HEK293 (cell line): Measurements from ENCODE around the gene YWHAG.
A peak's percentile ranks its signal among the peaks of the same experiment; 100 is the strongest.

ENCODE experiments used
- CTCF ChIA-PET: fragments of 350-600 bp; formaldehyde crosslinking; extraction: SDS; loops from one replicate; lab custom pipeline; 2021; ENCODE audit warnings: antibody characterized with exemption; lab: Yijun Ruan, JAX
- POLR2A ChIA-PET: fragments of 300-600 bp; formaldehyde crosslinking; extraction: SDS; loops from one replicate; lab custom pipeline; 2020; ENCODE audit warnings: antibody characterized with exemption, inconsistent platforms; lab: Yijun Ruan, JAX
- H3K27ac ChIP-seq: fragments of 200-500 bp; sonication (Bioruptor generic); 2 replicates; pipeline ENCODE4 v1.5.1; 2014; ENCODE audit warnings: low read depth, low read length, control low read depth, inconsistent platforms; ENCODE audit errors: extremely low read depth
- H3K36me3 ChIP-seq, 2 experiments: fragments of 200-500 bp in 1 of 2; sonication (Bioruptor generic) in 1 of 2; 1 replicate in 1 of 2; 2 replicates in 1 of 2; pipeline ENCODE4 v1.5.1; 2014 to 2017; ENCODE audit warnings: inconsistent platforms in 2 of 2, low read length in 2 of 2; ENCODE audit not compliant: control insufficient read depth in 2 of 2, insufficient read depth in 1 of 2
- H3K4me1 ChIP-seq: fragments of 200-500 bp; sonication (Bioruptor generic); 2 replicates; pipeline ENCODE4 v1.5.1; 2014; ENCODE audit warnings: mild to moderate bottlenecking, low read length, inconsistent platforms; ENCODE audit not compliant: control insufficient read depth, insufficient read depth
- H3K4me3 ChIP-seq: 2 replicates; pipeline ENCODE4 v1.5.1; 2011; ENCODE audit warnings: low read depth, mild to moderate bottlenecking, control low read depth, low read length, moderate library complexity
- H3K9me3 ChIP-seq: fragments of 200-500 bp; sonication (Bioruptor generic); 2 replicates; pipeline ENCODE4 v1.5.1; 2014; ENCODE audit warnings: low read depth, low read length, inconsistent platforms; ENCODE audit not compliant: control insufficient read depth, insufficient read depth
- KLF8 ChIP-seq: fragments of 450-650 bp; formaldehyde crosslinking; IDR thresholded peaks from 2 replicates; pipeline ENCODE4 v1.5.1; 2016; ENCODE audit warnings: missing biosample characterization, missing genetic modification characterization
- PRDM10 ChIP-seq: fragments of 450-650 bp; formaldehyde crosslinking; IDR thresholded peaks from 2 replicates; pipeline ENCODE4 v1.5.1; 2016; ENCODE audit warnings: missing biosample characterization, missing genetic modification characterization
- SCRT2 ChIP-seq: fragments of 450-650 bp; formaldehyde crosslinking; IDR thresholded peaks from 2 replicates; pipeline ENCODE4 v1.5.1; 2016; ENCODE audit warnings: missing biosample characterization, missing genetic modification characterization
- SP3 ChIP-seq: fragments of 450-650 bp; formaldehyde crosslinking; IDR thresholded peaks from 2 replicates; pipeline ENCODE4 v1.5.1; 2016; ENCODE audit warnings: missing biosample characterization, missing genetic modification characterization
- SP7 ChIP-seq: fragments of 450-650 bp; formaldehyde crosslinking; IDR thresholded peaks from 2 replicates; pipeline ENCODE4 v1.5.1; 2016; ENCODE audit warnings: missing biosample characterization, missing genetic modification characterization
- ZBTB7A ChIP-seq: fragments of 450-650 bp; formaldehyde crosslinking; IDR thresholded peaks from 2 replicates; pipeline ENCODE4 v1.5.1; 2016; ENCODE audit warnings: low read depth, missing biosample characterization, missing genetic modification characterization
- ZNF121 ChIP-seq: fragments of 450-650 bp; formaldehyde crosslinking; IDR thresholded peaks from 2 replicates; pipeline ENCODE4 v1.5.1; 2016; ENCODE audit warnings: missing biosample characterization, missing genetic modification characterization
- ZNF132 ChIP-seq: fragments of 450-650 bp; formaldehyde crosslinking; IDR thresholded peaks from 2 replicates; pipeline ENCODE4 v1.5.1; 2017; ENCODE audit warnings: missing biosample characterization, missing genetic modification characterization, borderline replicate concordance
- ZNF571 ChIP-seq: fragments of 450-650 bp; formaldehyde crosslinking; IDR thresholded peaks from 2 replicates; pipeline ENCODE4 v1.5.0; 2017; ENCODE audit warnings: missing biosample characterization, missing genetic modification characterization
- ZNF629 ChIP-seq: fragments of 450-650 bp; formaldehyde crosslinking; IDR thresholded peaks from 2 replicates; pipeline ENCODE4 v1.5.1; 2017; ENCODE audit warnings: missing biosample characterization, missing genetic modification characterization
- ZNF639 ChIP-seq: fragments of 450-650 bp; formaldehyde crosslinking; IDR thresholded peaks from 2 replicates; pipeline ENCODE4 v1.5.1; 2016; ENCODE audit warnings: missing biosample characterization, missing genetic modification characterization
- ZSCAN5A ChIP-seq: fragments of 450-650 bp; formaldehyde crosslinking; IDR thresholded peaks from 2 replicates; pipeline ENCODE4 v1.5.1; 2016; ENCODE audit warnings: missing biosample characterization, missing genetic modification characterization
- TF ChIP-seq, protein P1 (sequence below): fragments of 450-650 bp; formaldehyde crosslinking; IDR thresholded peaks from 2 replicates; pipeline ENCODE4 v1.5.1; 2016; ENCODE audit warnings: missing biosample characterization, missing genetic modification characterization

The YWHAG gene

DNA sequence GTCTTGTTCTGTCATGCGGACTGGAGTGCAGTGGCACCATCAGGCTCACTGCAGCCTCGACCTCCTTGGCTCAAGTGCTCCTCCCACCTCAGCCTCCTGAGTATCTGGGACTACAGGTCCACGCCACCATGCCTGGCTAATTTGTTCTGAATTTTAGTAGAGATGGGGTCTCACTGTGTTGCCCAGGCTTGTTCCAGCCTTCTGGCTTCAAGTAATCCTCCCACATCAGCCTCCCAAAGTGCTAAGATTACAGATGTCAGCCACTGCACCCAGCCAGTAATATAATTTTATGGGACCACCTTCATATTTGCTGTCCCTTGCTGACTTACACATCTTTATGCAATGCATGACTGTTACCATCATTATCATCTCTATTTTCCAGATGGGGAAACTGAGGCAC, 57.8 kb downstream of the YWHAG start:
- H3K4me1 ChIP-seq: no peaks in the 10 kb centered on the region
- CTCF ChIA-PET: no interaction called here
- TF ChIP-seq ZNF639 (tag by site-specific recombination) (no peak), ZNF121 (tag by site-specific recombination) (peak; percentile 43; the same call in 1 of the 2 replicates)

DNA sequence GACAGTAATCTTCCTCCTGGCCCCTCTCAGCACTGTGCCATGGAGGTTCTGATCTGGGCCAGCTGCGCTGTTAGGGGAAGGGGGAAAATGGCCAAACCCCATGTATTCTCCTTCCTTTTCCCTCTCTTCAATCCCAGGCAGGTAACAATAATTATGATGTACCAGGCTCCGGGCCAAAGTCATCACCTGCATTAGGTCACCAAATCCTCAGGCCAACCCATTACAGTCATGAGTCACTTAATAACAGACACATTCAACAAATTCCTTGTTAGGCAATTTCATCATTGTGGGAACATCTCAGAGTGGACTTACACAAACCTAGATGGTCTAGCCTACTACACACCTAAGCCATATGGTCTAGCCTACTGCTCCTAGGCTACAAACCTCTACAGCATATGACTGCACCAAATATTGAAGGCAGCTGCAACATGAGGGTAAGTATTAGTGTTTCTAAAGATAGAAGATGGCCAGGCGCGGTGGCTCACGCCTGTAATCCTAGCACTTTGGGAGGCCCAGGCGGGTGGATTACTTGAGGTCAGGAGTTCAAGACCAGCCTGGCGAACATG, 58.5 kb downstream of the YWHAG start:
- H3K4me1 ChIP-seq: no peaks in the 10 kb centered on the region
- CTCF ChIA-PET: no interaction called here
- no peak overlapping the region for H3K27ac ChIP-seq
- POLR2A ChIA-PET: no interaction called here
- no peaks in the 10 kb centered on the region for H3K9me3 ChIP-seq
- TF ChIP-seq SCRT2 (tag by site-specific recombination) (peak; percentile 45), SP3 (tag by site-specific recombination) (0 out of 2 replicates have a peak, but pooled peaks have one; percentile 19), ZNF571 (tag by site-specific recombination) (no peak), KLF8 (tag by site-specific recombination) (0 out of 2 replicates have a peak, but pooled peaks have one; percentile 24), ZNF629 (peak; percentile 68), PRDM10 (peak; percentile 52; the same call in 1 of the 2 replicates), ZSCAN5A (tag by site-specific recombination) (peak; percentile 61; the same call in 1 of the 2 replicates), SP7 (peak; percentile 59), ZNF132 (tag by site-specific recombination) (no peak), ZBTB7A (tag by site-specific recombination) (no peak)
- TF ChIP-seq, protein P1, sequence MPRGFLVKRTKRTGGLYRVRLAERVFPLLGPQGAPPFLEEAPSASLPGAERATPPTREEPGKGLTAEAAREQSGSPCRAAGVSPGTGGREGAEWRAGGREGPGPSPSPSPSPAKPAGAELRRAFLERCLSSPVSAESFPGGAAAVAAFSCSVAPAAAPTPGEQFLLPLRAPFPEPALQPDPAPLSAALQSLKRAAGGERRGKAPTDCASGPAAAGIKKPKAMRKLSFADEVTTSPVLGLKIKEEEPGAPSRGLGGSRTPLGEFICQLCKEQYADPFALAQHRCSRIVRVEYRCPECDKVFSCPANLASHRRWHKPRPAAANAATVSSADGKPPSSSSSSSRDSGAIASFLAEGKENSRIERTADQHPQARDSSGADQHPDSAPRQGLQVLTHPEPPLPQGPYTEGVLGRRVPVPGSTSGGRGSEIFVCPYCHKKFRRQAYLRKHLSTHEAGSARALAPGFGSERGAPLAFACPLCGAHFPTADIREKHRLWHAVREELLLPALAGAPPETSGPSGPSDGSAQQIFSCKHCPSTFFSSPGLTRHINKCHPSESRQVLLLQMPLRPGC (tag by site-specific recombination): 0 out of 2 replicates have a peak, but pooled peaks have one; percentile 14
- H3K4me3 ChIP-seq: no peak overlapping the region
- no peaks in the 10 kb centered on the region for H3K36me3 ChIP-seq

More for the DNA sequence above, 57.8 kb downstream of the YWHAG start:
- Histone ChIP-seq H3K36me3 (no peaks in the 10 kb centered on the region), H3K9me3 (no peaks in the 10 kb centered on the region), H3K27ac (no peak overlapping the region), H3K4me3 (no peak overlapping the region)
- POLR2A ChIA-PET: no interaction called here
